Fibroblast of upper back skin (primary cell): Measurements from ENCODE around the gene ROBO1.

Source experiments
- DNase-seq: peaks from one replicate; pipeline ENCODE4 v3.0.0-alpha.2; 2013

ROBO1 gene

GRCh38 chr3:79002465-79003372 is 765.1 kb downstream of the ROBO1 start:
- no peak for DNase-seq

- no peak for DNase-seq
These were observed 766.5 kb downstream of the ROBO1 start for GRCh38 chr3:79001255-79001654.

- no peak for DNase-seq
These were observed 768.7 kb downstream of the ROBO1 start for GRCh38 chr3:78999139-78999538.

- no peak for DNase-seq
These were observed 772.7 kb downstream of the ROBO1 start for GRCh38 chr3:78995087-78995486.

GRCh38 chr3:78994174-78995027 is 773.4 kb downstream of the ROBO1 start:
- no peak for DNase-seq

GRCh38 chr3:78993375-78993774 is 774.4 kb downstream of the ROBO1 start:
- DNase-seq: no peak

- DNase-seq: no peak
These were observed 775.0 kb downstream of the ROBO1 start for GRCh38 chr3:78992830-78993229.

GRCh38 chr3:78992400-78992799 is 775.4 kb downstream of the ROBO1 start:
- DNase-seq: no peak

GRCh38 chr3:78991656-78992055 is 776.1 kb downstream of the ROBO1 start:
- no peak for DNase-seq

- DNase-seq: no peak
These were observed 777.6 kb downstream of the ROBO1 start for GRCh38 chr3:78990156-78990555.

GRCh38 chr3:78988324-78988723 is 779.5 kb downstream of the ROBO1 start:
- peak; percentile 40 for DNase-seq

- DNase-seq: peak; percentile 12
These were observed 781.2 kb downstream of the ROBO1 start for GRCh38 chr3:78986416-78987101.

- no peak for DNase-seq
These were observed 781.8 kb downstream of the ROBO1 start for GRCh38 chr3:78985981-78986380.

- no peak for DNase-seq
These were observed 788.8 kb downstream of the ROBO1 start for GRCh38 chr3:78979028-78979427.

- DNase-seq: peak; percentile 31
These were observed 789.8 kb downstream of the ROBO1 start for GRCh38 chr3:78978037-78978436.

- DNase-seq: peak; percentile 47
These were observed 790.7 kb downstream of the ROBO1 start for GRCh38 chr3:78977073-78977472.

GRCh38 chr3:78976200-78976599 is 791.6 kb downstream of the ROBO1 start:
- no peak for DNase-seq

GRCh38 chr3:78974181-78974790 is 793.5 kb downstream of the ROBO1 start:
- DNase-seq: peak; percentile 76

GRCh38 chr3:78972617-78973301 is 795.0 kb downstream of the ROBO1 start:
- DNase-seq: no peak

GRCh38 chr3:78970656-78971055 is 797.1 kb downstream of the ROBO1 start:
- DNase-seq: no peak

GRCh38 chr3:78969483-78969882 is 798.3 kb downstream of the ROBO1 start:
- peak; percentile 66 for DNase-seq

- DNase-seq: no peak
These were observed 800.7 kb downstream of the ROBO1 start for GRCh38 chr3:78967061-78967460.
